Measurements from ENCODE around the gene CCP110. TPM values are rescaled to one million over a fixed set of nuclear protein-coding genes. Genes with fewer than 3 reads are reported as not detected.

CCP110 gene
- total RNA-seq, 1 donor from 2014 or later, result 35.2 TPM

DNA sequence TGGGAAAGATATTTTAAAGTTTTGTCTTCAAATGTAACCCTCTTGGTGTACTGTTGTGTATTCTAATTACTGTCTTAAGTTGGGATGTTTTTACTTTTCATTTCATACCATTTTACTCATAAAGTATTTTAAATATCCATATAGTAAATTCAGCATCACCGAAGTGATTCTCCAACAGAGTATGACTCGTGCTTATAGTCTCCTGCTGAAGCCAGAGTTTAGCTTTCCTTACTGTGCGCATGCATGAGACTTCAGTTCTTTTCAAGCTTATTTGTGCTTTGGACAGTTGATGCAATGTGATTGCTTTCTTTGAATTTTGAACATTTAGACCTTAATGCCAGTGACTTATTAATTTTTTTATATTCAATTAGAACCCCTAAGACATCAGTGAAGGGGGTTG is 24.4 kb downstream of the CCP110 start:
- TF ChIP-seq, protein P1, sequence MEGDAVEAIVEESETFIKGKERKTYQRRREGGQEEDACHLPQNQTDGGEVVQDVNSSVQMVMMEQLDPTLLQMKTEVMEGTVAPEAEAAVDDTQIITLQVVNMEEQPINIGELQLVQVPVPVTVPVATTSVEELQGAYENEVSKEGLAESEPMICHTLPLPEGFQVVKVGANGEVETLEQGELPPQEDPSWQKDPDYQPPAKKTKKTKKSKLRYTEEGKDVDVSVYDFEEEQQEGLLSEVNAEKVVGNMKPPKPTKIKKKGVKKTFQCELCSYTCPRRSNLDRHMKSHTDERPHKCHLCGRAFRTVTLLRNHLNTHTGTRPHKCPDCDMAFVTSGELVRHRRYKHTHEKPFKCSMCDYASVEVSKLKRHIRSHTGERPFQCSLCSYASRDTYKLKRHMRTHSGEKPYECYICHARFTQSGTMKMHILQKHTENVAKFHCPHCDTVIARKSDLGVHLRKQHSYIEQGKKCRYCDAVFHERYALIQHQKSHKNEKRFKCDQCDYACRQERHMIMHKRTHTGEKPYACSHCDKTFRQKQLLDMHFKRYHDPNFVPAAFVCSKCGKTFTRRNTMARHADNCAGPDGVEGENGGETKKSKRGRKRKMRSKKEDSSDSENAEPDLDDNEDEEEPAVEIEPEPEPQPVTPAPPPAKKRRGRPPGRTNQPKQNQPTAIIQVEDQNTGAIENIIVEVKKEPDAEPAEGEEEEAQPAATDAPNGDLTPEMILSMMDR (conservative IDR thresholded peaks at IDR 0.05), result no peak
- no peak overlapping the region for H3K27ac Mint-ChIP-seq (ENCODE audit: unreplicated experiment)
- H3K36me3 Mint-ChIP-seq (ENCODE audit: low read depth), result peaks cover 13% of the 10 kb centered on the region
- H3K9me3 Mint-ChIP-seq, result no peaks in the 10 kb centered on the region
- no peaks in the 10 kb centered on the region for H3K4me1 Mint-ChIP-seq
- H3K27me3 Mint-ChIP-seq (ENCODE audit: low read depth), result no peaks in the 10 kb centered on the region
- H3K4me3 Mint-ChIP-seq, result no peak overlapping the region
- DNase-seq (ENCODE audit: low read depth, low spot score), result no peak

- peaks cover 4% of the 10 kb centered on the region for H3K4me1 Mint-ChIP-seq
- no peaks in the 10 kb centered on the region for H3K27me3 Mint-ChIP-seq (ENCODE audit: low read depth)
- TF ChIP-seq, protein P1 (conservative IDR thresholded peaks at IDR 0.05), result no peak
- H3K9me3 Mint-ChIP-seq, result no peaks in the 10 kb centered on the region
- peaks cover 3% of the 10 kb centered on the region for H3K36me3 Mint-ChIP-seq (ENCODE audit: low read depth)
- no peak for DNase-seq (ENCODE audit: low read depth, low spot score)
- H3K4me3 Mint-ChIP-seq, result no peak overlapping the region
- H3K27ac Mint-ChIP-seq (ENCODE audit: unreplicated experiment), result no peak overlapping the region
These were observed 25.9 kb downstream of the CCP110 start for GRCh38 chr16:19549673-19550072.

DNA sequence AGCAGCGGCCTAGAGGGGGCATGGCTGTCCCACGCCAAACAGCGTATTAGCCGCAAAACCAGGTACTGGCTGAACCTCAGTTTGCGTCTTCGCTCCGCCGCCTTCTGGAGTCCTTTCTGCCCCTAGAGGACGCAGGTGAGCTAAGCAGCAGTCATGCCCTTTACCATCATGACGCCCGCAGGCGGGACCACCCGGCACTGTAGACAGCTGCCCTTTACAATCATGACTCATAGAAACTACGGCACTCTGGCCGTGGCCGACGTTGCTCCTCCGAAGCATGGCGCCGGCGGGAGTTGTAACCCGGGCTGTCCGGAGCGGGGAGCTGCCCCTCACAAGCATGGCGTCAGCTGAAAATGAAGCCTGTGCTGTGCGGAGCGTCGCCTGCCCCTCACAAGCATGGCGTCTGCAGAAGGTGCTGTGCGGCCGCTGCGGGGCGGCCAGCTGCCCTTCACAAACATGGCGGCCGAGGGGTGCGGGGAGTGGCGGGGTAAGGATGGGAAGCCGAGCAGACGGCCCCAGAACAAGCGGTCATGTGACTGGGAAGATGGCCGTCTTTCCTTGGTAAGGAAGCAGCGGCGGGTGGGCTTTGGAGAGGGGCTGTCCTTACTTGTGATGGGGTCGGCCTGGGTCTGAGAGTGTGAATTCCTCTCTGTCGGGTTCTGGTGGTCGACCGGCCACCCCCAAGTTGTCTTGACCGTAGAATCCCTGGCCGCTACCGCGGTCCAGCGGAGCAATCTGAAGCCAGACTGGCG is 31.6 kb downstream of the CCP110 start, which contains the start of gene VPS35L:
Gene VPS35L (plus strand): TSS at position 518 of the 752 bp plus-strand sequence. CDS start 27 bp downstream, at position 545.
- Mint-ChIP-seq H3K4me1 (peaks cover 25% of the 10 kb centered on the region), H3K27ac (ENCODE audit: unreplicated experiment) (peak within 1 kb of the TSS; percentile 99), H3K27me3 (ENCODE audit: low read depth) (no peaks in the 10 kb centered on the region), H3K4me3 (peak within 1 kb of the TSS; percentile 94), H3K36me3 (ENCODE audit: low read depth) (peaks cover 3% of the 10 kb centered on the region), H3K9me3 (no peaks in the 10 kb centered on the region)
- DNase-seq (ENCODE audit: low read depth, low spot score), result peak; percentile 98
- TF ChIP-seq, protein P1 (conservative IDR thresholded peaks at IDR 0.05), result peak; percentile 72

DNA sequence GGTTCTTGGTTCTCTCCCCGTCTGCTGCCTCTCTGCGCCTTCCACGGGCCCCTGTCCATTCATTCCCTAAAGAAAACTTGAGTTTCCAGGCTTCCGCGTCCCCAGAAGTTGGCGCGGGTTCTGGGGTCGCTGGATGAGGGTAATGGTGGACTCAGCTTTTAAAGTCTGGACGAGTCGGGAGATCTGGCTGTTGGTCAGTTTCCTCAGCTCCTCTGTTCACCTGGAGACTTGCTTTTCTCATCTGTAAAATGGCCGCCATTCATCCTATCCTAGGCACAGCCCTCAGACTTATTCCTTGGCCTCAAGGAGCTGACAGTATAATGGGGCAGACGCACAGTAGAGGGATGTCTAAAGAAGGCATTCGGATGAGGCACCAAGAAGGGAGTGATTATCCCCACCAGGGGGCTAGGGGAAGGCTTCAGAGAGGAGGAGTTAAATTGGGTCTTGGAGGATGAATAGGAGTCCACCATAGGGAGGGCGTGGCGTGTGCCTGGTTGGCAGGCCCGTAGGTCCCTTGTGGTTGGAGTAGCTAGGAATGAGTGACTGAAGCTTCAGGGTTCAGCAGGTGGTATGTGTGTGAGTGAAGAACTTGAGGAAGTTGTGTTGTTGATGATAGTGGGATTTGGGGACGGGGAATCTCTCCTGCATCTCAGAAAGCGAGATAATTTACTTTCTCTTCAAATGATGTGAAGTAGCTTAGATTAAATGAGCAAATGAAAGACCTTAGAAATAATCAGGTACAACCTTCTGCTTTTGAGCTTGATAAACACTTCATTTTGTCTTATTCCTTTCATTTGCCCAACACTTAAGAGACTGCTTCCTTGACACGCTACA is 32.4 kb downstream of the CCP110 start:
- peak; percentile 49 for DNase-seq (ENCODE audit: low read depth, low spot score)

DNA sequence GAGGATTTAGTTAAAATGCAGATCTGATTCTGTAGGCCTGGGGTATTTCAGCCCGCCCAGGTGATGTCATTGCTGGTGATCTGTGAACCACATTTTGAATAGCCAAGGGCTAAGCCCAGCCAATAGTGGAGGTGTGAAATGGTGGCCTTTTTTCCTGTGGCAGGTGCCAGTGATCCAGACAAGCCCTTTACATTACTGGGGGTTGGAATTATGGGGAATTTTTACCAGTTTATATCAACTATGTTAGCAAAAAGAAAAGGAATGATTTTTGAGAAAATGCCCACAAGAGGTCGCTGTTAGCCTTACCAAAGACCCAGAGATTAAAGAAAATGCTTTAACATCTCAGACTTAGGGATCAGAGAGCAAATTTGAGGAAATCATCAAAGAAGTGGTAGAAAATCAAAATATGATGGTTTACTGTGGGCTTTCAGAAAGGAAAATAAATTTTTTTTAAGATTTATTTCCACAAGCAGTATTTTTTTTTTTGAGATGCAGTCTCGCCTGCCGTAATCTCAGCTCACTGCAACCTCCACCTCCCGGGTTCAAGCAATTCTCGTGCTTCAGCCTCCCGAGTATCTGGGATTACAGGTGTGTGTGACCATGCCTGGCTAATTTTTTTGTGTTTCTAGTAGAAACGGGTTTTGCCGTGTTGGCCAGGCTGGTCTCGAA is 35.6 kb downstream of the CCP110 start:
- Mint-ChIP-seq H3K36me3 (ENCODE audit: low read depth) (peaks cover 10% of the 10 kb centered on the region), H3K4me1 (peaks cover 23% of the 10 kb centered on the region), H3K9me3 (peaks cover 5% of the 10 kb centered on the region), H3K27me3 (ENCODE audit: low read depth) (no peaks in the 10 kb centered on the region), H3K4me3 (peak overlapping the region; percentile 77), H3K27ac (ENCODE audit: unreplicated experiment) (no peak overlapping the region)
- DNase-seq (ENCODE audit: low read depth, low spot score), result peak; percentile 34
- TF ChIP-seq, protein P1 (conservative IDR thresholded peaks at IDR 0.05), result peak; percentile 85

More for the DNA sequence above, 32.4 kb downstream of the CCP110 start:
- peaks cover 25% of the 10 kb centered on the region for H3K4me1 Mint-ChIP-seq
- TF ChIP-seq, protein P1 (conservative IDR thresholded peaks at IDR 0.05), result peak; percentile 56
- peaks cover 3% of the 10 kb centered on the region for H3K36me3 Mint-ChIP-seq (ENCODE audit: low read depth)
- H3K27ac Mint-ChIP-seq (ENCODE audit: unreplicated experiment), result peak overlapping the region; percentile 99
- H3K27me3 Mint-ChIP-seq (ENCODE audit: low read depth), result no peaks in the 10 kb centered on the region
- H3K4me3 Mint-ChIP-seq, result peak overlapping the region; percentile 94
- no peaks in the 10 kb centered on the region for H3K9me3 Mint-ChIP-seq

Measured in neural crest cell (in vitro differentiated cells).